ENCODE measurements around the gene SLF2. TPM values are rescaled to one million over a fixed set of nuclear protein-coding genes. Genes with fewer than 3 reads are reported as not detected.

Gene SLF2
- total and polyA plus RNA-seq, 2 of the 13 experiments (the other 11 are each of a cell fraction or from before 2014, with no cell fraction given): 12.2 to 48.1 TPM

DNA sequence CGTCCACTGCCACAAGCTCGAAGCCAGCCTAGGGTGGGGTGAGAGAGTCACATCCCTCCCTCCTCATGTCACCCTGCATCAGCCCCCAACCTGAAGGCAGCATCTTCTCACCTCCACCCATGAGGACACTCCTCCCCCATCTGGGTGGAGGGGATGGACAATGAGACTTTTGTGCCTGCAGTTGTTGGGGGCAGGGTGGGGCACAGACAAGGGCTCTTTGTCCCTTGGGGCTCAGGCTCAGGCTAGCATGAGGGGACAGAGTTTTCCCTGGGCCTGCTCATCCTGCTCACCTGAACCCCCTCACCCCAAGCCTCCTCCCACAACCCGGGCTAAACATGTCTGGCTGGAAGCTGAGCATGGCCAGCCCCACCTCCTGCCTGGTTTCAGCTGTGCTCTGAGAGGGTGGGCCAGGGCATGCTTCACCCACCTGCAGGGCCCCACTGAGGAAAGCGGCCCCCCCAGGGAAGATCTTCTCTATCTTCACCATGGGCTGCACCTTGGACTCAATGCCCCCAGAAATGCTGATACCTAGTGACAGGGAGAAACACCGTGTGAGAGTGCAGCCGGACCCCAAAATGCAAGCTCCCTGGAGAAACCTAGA, 96.2 kb downstream of the SLF2 start (continued):
- TF ChIP-seq, protein P1, sequence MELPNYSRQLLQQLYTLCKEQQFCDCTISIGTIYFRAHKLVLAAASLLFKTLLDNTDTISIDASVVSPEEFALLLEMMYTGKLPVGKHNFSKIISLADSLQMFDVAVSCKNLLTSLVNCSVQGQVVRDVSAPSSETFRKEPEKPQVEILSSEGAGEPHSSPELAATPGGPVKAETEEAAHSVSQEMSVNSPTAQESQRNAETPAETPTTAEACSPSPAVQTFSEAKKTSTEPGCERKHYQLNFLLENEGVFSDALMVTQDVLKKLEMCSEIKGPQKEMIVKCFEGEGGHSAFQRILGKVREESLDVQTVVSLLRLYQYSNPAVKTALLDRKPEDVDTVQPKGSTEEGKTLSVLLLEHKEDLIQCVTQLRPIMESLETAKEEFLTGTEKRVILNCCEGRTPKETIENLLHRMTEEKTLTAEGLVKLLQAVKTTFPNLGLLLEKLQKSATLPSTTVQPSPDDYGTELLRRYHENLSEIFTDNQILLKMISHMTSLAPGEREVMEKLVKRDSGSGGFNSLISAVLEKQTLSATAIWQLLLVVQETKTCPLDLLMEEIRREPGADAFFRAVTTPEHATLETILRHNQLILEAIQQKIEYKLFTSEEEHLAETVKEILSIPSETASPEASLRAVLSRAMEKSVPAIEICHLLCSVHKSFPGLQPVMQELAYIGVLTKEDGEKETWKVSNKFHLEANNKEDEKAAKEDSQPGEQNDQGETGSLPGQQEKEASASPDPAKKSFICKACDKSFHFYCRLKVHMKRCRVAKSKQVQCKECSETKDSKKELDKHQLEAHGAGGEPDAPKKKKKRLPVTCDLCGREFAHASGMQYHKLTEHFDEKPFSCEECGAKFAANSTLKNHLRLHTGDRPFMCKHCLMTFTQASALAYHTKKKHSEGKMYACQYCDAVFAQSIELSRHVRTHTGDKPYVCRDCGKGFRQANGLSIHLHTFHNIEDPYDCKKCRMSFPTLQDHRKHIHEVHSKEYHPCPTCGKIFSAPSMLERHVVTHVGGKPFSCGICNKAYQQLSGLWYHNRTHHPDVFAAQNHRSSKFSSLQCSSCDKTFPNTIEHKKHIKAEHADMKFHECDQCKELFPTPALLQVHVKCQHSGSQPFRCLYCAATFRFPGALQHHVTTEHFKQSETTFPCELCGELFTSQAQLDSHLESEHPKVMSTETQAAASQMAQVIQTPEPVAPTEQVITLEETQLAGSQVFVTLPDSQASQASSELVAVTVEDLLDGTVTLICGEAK (IDR thresholded peaks at IDR 0.05): no peak
- TF ChIP-seq, protein P1 (CRISPR knock-in tag; IDR thresholded peaks at IDR 0.05): no peak
- no peak for TF ChIP-seq ZFP1 (CRISPR knock-in tag; IDR thresholded peaks at IDR 0.05)
- TF ChIP-seq ONECUT2 (CRISPR knock-in tag; IDR thresholded peaks at IDR 0.05): no peak
- no peak for TF ChIP-seq MED13 (CRISPR knock-in tag; IDR thresholded peaks at IDR 0.05)
- TF ChIP-seq, protein P2, sequence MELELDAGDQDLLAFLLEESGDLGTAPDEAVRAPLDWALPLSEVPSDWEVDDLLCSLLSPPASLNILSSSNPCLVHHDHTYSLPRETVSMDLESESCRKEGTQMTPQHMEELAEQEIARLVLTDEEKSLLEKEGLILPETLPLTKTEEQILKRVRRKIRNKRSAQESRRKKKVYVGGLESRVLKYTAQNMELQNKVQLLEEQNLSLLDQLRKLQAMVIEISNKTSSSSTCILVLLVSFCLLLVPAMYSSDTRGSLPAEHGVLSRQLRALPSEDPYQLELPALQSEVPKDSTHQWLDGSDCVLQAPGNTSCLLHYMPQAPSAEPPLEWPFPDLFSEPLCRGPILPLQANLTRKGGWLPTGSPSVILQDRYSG (CRISPR knock-in tag; IDR thresholded peaks at IDR 0.05): no peak
- TF ChIP-seq ZNF615 (CRISPR knock-in tag; IDR thresholded peaks at IDR 0.05; ENCODE audit: borderline replicate concordance): no peak
- TF ChIP-seq, protein P3, sequence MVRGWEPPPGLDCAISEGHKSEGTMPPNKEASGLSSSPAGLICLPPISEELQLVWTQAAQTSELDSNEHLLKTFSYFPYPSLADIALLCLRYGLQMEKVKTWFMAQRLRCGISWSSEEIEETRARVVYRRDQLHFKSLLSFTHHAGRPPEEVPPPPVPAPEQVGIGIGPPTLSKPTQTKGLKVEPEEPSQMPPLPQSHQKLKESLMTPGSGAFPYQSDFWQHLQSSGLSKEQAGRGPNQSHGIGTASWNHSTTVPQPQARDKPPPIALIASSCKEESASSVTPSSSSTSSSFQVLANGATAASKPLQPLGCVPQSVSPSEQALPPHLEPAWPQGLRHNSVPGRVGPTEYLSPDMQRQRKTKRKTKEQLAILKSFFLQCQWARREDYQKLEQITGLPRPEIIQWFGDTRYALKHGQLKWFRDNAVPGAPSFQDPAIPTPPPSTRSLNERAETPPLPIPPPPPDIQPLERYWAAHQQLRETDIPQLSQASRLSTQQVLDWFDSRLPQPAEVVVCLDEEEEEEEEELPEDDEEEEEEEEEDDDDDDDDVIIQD (CRISPR knock-in tag; IDR thresholded peaks at IDR 0.05; ENCODE audit: low read depth): no peak
- no peak for TF ChIP-seq KDM4B (CRISPR knock-in tag; IDR thresholded peaks at IDR 0.05)
- TF ChIP-seq RAD51 (IDR thresholded peaks at IDR 0.05; ENCODE audit: borderline replicate concordance): no peak
- TF ChIP-seq MZF1 (CRISPR knock-in tag; IDR thresholded peaks at IDR 0.05; ENCODE audit: borderline replicate concordance): no peak
- TF ChIP-seq NR3C1 (CRISPR knock-in tag; IDR thresholded peaks at IDR 0.05): no peak
- TF ChIP-seq NFRKB (IDR thresholded peaks at IDR 0.05): no peak
- TF ChIP-seq, protein P4, sequence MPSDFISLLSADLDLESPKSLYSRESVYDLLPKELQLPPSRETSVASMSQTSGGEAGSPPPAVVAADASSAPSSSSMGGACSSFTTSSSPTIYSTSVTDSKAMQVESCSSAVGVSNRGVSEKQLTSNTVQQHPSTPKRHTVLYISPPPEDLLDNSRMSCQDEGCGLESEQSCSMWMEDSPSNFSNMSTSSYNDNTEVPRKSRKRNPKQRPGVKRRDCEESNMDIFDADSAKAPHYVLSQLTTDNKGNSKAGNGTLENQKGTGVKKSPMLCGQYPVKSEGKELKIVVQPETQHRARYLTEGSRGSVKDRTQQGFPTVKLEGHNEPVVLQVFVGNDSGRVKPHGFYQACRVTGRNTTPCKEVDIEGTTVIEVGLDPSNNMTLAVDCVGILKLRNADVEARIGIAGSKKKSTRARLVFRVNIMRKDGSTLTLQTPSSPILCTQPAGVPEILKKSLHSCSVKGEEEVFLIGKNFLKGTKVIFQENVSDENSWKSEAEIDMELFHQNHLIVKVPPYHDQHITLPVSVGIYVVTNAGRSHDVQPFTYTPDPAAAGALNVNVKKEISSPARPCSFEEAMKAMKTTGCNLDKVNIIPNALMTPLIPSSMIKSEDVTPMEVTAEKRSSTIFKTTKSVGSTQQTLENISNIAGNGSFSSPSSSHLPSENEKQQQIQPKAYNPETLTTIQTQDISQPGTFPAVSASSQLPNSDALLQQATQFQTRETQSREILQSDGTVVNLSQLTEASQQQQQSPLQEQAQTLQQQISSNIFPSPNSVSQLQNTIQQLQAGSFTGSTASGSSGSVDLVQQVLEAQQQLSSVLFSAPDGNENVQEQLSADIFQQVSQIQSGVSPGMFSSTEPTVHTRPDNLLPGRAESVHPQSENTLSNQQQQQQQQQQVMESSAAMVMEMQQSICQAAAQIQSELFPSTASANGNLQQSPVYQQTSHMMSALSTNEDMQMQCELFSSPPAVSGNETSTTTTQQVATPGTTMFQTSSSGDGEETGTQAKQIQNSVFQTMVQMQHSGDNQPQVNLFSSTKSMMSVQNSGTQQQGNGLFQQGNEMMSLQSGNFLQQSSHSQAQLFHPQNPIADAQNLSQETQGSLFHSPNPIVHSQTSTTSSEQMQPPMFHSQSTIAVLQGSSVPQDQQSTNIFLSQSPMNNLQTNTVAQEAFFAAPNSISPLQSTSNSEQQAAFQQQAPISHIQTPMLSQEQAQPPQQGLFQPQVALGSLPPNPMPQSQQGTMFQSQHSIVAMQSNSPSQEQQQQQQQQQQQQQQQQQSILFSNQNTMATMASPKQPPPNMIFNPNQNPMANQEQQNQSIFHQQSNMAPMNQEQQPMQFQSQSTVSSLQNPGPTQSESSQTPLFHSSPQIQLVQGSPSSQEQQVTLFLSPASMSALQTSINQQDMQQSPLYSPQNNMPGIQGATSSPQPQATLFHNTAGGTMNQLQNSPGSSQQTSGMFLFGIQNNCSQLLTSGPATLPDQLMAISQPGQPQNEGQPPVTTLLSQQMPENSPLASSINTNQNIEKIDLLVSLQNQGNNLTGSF (CRISPR knock-in tag; IDR thresholded peaks at IDR 0.05): no peak
- peak; percentile 31 for TF ChIP-seq HNF4A (CRISPR knock-in tag; IDR thresholded peaks at IDR 0.05)

Data from HepG2 (cell line).